NCI-H446 (cell line): ENCODE measurements around the gene RIMBP2.
"Not testable (repeated sequence)": the region's sequence is repeated elsewhere in the genome, so short reads cannot be mapped to it uniquely, and the experiment has no call there.

Experiments used
- DNase-seq, 2 experiments: peaks; one replicate each; lab custom pipeline; 2025; lab: John Stamatoyannopoulos, UW

The RIMBP2 gene

DNA sequence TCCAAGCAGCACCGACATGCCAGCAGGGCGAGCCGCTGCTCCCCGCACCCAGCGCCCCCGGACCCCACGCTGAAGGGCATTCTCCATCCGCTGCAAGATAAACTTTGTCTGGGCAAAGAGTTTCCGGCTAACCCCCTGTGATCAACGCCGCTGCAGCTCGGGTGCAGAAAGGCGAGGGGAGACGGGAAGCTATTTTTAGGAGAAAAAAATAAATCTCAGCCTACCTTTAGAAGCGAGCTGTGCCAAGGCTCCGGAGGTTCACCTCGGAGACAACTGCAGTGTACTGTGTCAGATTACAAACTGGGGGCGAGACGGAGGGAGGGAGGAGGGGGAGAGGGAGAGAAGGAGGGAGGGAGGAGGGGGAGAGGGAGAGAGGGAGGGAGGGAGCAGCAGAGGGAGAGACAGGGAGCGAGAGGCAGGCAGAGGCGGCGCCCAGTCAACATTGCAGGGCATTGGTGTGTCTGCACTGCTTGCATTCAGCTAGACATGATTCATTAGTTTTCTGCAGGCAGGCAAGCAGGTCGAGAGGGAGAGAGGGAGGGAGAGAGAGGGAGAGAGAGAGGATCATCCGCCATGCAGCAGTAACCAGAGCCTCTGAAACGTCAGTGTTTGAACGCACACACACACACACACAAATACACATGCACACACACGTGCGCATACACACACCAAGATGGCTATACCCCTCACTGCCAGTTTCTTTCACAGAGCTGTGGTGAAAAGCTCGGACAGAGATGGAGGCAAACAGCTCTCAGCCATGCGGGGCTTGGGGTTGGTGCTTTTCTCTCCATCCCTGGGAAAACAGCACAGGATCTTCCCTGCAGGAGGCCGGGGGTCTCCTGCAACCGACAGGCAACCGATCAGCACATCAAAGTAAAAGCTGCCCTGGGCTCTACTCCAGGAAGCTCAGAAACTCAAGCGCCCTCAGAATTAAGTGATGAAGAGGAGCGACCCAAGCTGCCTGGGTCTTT lies at the start of gene RIMBP2:
TSS of gene RIMBP2 (minus strand) at position 302 of the 971 bp plus-strand sequence. CDS start 237,286 bp downstream, outside the sequence.
- no peak for DNase-seq

DNA sequence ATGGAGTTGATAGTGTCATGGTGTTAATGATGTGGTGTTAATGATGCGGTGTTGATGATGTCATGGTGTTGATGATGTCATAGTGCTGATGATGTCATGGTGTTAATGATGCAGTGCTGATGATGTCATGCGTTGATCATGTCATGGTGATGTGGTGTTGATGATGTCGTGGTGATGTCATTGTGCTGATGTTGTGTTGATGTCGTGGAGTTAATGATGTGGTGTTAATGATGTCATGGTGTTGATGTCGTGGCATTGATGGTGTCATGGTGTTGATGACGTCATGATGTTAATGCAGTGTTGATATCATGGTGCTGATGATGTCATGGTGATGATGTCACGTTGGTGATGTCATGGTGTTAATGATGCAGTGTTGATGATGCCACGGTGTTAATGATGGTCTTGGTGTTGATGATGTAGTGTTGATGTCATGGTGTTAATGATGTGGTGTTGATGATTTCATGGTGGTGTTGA lies 49.1 kb upstream of the RIMBP2 start:
- DNase-seq: peak in 1 of 2 experiments; percentile 62

DNA sequence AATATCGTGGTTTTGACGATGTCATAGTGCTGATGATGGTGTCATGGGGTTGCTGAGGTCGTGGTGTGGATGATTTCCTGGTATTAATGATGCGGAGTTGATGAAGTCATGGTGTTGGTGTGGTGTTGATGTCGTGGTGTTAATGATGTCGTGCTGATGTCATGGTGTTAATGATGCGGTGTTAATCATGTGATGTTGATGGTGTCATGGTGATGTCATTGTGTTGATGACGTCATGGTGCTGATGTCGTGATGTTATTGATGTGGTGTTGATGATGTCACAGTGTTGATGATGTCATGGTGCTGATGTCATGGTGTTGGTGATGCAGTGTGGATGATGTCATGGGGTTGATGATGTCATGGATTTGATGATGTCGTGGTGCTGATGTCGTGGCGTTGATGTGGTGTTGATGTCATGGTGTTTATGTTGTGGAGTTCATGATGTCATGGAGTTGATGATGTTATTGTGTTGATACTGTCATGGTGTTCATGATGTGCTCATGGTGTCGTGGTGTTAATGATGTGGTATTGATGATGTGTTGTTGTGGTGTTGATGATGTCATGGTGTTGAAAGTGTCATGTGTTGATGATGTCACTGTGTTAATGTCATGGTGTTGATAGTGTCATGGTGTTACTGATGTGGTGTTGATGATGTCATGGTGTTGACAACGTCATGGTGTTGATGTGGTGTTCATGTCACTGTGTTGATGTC lies 48.5 kb upstream of the RIMBP2 start:
- DNase-seq: peak in 1 of 2 experiments; percentile 62

GRCh38 chr12:130764073-130764472 lies 48.0 kb upstream of the RIMBP2 start:
- DNase-seq: peak in 1 of 2 experiments; percentile 46

DNA sequence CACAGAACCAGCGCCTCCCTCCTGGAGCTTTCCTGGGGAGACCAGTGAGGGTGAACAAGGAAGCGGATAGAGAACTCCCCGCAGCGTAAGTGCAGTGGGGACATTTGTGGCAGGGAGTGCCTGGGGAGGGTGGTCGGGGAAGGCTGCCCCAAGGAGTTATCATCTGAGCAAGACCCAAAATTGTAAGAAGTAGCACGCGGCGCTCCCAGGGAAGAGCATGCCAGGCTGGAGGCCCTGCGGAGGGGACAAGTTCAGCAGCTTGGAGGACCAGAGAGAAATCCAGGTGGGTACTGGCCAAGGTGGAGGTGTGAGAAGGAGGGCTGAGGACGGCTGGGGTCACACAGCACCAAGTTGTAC lies 46.2 kb upstream of the RIMBP2 start:
- no peak for DNase-seq

DNA sequence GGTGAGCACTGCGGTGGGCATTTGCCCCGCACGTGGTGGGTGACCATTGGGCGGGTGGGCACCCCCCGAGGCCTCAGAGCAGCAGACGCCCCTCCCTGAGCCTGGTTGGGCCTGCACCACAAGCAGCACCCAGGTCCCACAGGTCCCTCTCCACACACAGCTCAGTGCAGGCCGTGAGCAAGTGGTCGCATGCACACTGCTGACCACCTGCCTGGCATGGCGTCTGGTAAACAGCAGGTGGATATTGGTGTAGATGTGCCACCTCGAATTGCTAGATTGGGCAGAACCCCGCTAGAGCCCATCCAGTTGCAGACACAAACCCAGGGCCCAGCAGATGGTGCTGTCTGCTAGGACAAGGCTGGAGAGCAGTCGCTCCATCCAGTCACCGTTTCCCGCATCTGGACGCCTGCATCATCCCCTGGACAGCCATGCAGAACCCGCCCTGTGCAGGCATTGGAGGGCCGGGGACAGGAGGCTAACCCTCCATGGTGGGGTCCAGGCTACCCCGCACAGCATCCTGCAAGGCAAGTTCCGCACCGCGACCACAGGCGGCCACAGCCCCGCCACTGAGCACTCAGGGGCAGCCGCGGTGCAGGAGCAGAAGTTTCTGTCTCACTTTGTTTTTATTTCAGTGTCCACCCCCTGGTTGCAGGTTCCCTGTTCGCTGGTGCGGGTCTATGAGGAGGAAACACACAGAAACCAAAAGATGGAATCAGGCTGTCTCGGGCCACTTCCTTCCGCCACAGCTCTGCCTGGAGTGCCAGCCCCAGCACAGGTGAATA lies 45.6 kb upstream of the RIMBP2 start:
- peak in 1 of 2 experiments; percentile 21 for DNase-seq

GRCh38 chr12:130754234-130754901 lies 38.3 kb upstream of the RIMBP2 start:
- DNase-seq: no peak

- no peak for DNase-seq
Observed at GRCh38 chr12:130752692-130753230, 36.7 kb upstream of the RIMBP2 start.

- not testable (repeated sequence) for DNase-seq
Observed at GRCh38 chr12:130752037-130752436, 35.9 kb upstream of the RIMBP2 start.

- no peak for DNase-seq
Observed at GRCh38 chr12:130748786-130749185, 32.7 kb upstream of the RIMBP2 start.

DNA sequence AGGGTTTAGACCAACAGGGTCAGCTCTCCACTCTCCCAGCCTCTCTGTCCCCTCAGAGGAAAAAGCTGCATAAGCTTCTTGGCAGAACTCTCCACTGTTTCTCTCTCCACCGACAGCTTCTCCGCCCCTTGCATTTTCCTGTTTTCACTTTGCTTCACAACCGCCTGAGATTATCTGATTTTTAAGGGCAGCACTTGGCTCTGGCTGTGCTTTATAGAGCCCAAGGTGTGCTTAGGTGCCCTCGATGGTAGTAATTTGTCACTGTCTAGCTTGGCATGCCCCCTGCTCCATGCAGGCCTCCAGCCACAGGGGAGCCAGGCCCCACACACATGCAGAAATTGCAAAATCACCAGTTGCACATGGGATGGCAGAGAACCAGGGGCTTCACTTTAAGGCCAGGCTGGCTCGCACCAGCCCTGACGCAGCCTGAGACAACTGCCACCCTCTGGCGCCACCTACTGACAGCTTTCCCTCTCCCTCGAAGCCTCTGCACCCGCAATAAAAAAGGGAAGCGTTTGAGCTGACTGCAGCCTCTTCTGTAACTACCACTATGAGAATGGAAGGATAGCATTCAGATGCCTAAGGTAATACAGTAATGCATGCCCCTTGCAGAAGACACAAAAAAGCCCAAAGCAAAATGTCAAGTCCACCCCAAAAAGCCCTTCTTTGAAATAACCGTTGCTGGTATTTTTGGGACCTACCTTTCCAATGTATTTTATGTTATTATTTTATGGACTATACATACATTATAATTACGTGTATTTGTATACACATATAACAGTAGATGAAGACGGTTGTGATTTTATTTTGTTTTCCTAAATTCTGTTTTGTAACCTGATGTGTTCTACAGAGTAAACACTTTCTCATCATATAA lies 32.0 kb upstream of the RIMBP2 start:
- DNase-seq: peak; percentile 19 to 54

GRCh38 chr12:130746546-130746945 lies 30.4 kb upstream of the RIMBP2 start:
- DNase-seq: no peak

GRCh38 chr12:130745921-130746320 lies 29.8 kb upstream of the RIMBP2 start:
- no peak for DNase-seq

- no peak for DNase-seq
Observed at GRCh38 chr12:130744274-130744673, 28.2 kb upstream of the RIMBP2 start.

GRCh38 chr12:130743606-130744005 lies 27.5 kb upstream of the RIMBP2 start:
- DNase-seq: no peak

GRCh38 chr12:130743176-130743575 lies 27.1 kb upstream of the RIMBP2 start:
- DNase-seq: no peak

- DNase-seq: no peak
Observed at GRCh38 chr12:130742716-130743115, 26.6 kb upstream of the RIMBP2 start.

DNA sequence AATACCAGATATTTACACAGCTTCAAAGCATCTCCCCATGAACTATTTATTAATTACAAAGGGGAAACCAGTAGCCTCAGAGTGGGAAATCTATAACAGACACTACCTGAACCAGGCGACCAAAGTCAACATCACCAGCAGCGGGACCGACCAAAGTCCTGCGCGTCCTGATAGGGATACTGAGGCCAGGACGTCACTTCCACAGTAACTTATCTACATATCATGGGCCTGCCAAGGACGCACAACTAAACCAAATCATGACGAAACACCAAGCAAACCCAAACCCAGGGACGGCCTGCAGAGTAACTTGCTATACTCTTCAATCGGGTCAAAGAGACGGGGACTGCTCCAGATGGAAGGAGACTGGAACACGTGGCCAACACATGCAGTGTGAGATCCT lies 26.0 kb upstream of the RIMBP2 start:
- no peak for DNase-seq

DNA sequence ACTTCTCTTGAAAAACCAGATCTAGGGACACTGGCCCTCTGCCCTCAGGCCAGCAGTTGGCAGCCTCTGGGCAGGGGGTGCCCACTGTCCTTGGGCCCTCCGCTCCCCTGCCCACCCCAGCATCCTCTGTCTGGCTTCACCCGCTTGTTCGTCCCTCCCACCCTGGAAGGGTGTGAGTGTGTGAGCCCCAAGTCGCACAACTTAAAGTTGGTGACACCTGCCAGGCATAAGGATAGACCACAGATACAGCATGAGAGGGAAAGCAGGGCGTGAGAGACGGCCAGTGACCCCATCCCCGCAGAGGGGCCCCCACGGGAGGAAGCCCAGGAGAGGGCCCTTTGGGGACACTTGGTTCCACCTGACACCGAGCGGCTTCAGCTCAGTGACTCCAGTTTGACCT lies 23.5 kb upstream of the RIMBP2 start:
- no peak for DNase-seq

DNA sequence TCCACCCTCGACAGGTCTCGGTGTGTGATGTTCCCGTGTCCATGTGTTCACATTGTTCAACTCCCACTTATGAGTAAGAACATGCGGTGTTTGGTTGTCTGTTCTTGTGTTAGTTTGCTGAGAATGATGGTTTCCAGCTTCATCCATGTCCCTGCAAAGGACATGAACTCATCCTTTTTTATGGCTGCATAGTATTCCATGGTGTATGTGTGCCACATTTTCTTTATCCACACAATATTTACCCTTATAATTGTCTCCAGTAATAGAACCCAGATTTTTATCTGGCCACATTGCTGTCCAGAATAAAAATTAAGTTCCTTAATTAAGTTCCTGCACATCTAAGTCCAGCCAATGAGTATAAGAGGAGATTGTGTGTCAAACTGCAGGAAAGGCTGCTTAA lies 22.3 kb upstream of the RIMBP2 start:
- not testable (repeated sequence) for DNase-seq
